Testis (tissue), 3 donors: ENCODE measurements around the gene PCLO. TPM values are rescaled to one million over a fixed set of nuclear protein-coding genes. Genes with fewer than 3 reads are reported as not detected.
"Not testable (repeated sequence)": the region's sequence is repeated elsewhere in the genome, so short reads cannot be mapped to it uniquely, and the experiment has no call there.

Experiments used
- DNase-seq: peaks from one replicate; pipeline ENCODE4 v3.0.0-alpha.2; 2019
- H3K27ac ChIP-seq, 2 donors: fragments of 200-600 bp; sonication (generic); one replicate each; pipeline ENCODE4 v1.5.1; 2019
- H3K27me3 ChIP-seq: fragments of 200-600 bp; sonication (generic); one replicate; pipeline ENCODE4 v1.5.1; 2019
- H3K36me3 ChIP-seq: fragments of 200-600 bp; sonication (generic); one replicate; pipeline ENCODE4 v1.5.1; 2017; ENCODE audit warnings: low read depth; ENCODE audit errors: missing control alignments
- H3K4me1 ChIP-seq: fragments of 200-600 bp; sonication (generic); one replicate; pipeline ENCODE4 v1.5.1; 2019
- H3K4me3 ChIP-seq, 2 donors: fragments of 200-600 bp; sonication (generic); one replicate each; pipeline ENCODE4 v1.5.1; 2017 to 2019
- H3K9me3 ChIP-seq: fragments of 200-600 bp; sonication (generic); one replicate; pipeline ENCODE4 v1.5.1; 2017
- CTCF ChIP-seq, 3 experiments: fragments of 450-650 bp in 2 of 3; fragments of 200-600 bp in 1 of 3; sonication (generic) in 1 of 3; IDR thresholded peaks; one replicate each; pipeline ENCODE4 v1.5.1; 2016 to 2019; ENCODE audit warnings: antibody characterized with exemption in 3 of 3, mild to moderate bottlenecking in 2 of 3, moderate library complexity in 1 of 3
- POLR2A ChIP-seq: fragments of 450-650 bp; IDR thresholded peaks from one replicate; pipeline ENCODE4 v1.6.1; 2017; ENCODE audit warnings: antibody characterized with exemption, mild to moderate bottlenecking, moderate library complexity
- WGBS, 2 donors: methylation state at CpG; one replicate each; pipeline ENCODE4 v1.1.5; 2018; 5-methylcytosine and 5-hydroxymethylcytosine counted together
- intact Hi-C: fragments of 100-400 bp; cut with DNase I; formaldehyde crosslinking; loops from one replicate; pipeline ENCODE4 v1.15.1; 2023; ENCODE audit warnings: low total_unique reads
- polyA plus RNA-seq: library from polyadenylated mRNA; stranded (reverse); fragments of 350-450 nt; fragmentation: Illumina TruSeq; extraction: RNeasy Lipid Tissue Mini Kit (QIAGEN cat#74804); gene quantifications from one replicate; pipeline ENCODE4 v1.2.3, GENCODE V29; 2014; ENCODE audit warnings: low read depth, low replicate concordance; ENCODE audit not compliant: insufficient read depth
- total RNA-seq, 2 donors: library from RNA; depleted of rRNA; stranded (reverse); fragments of >200 nt; gene quantifications; one replicate each; pipeline ENCODE4 v1.2.3, GENCODE V29; 2016

PCLO gene
- total and polyA plus RNA-seq, 3 donors from 2014 or later, result 6.4 to 29.4 (median 20.4) TPM

DNA sequence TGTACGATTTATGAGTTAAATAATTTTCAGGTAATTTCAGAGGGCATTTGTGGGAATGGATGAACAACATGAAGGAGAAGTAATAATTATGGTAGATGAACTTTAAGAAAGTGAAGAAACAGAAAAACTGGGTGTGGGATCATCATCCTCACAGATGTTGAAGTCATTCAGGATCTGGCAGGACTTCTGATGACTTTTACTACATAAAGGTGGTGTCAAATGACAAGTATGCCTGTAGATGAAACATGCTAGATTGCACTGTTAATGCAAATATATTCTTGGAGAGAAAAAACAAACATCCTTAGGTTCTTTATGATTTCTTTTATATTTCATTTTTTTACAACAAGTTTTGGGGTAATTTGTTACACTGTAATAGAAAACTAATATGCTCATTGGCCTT, 230.2 kb downstream of the PCLO start:
- DNase-seq, result no peak
- TF ChIP-seq POLR2A (no peak), CTCF (IDR thresholded peaks at IDR 0.05) (no peak)
- Histone ChIP-seq H3K9me3 (no peaks in the 10 kb centered on the region), H3K36me3 (no peaks in the 10 kb centered on the region), H3K27ac (no peak overlapping the region), H3K4me3 (no peak overlapping the region), H3K4me1 (no peaks in the 10 kb centered on the region), H3K27me3 (no peaks in the 10 kb centered on the region)
- 92 to 95% methylated on average over 1 of the region's 1 CpG for WGBS, 2 donors
- intact Hi-C loops, result no loop called here

DNA sequence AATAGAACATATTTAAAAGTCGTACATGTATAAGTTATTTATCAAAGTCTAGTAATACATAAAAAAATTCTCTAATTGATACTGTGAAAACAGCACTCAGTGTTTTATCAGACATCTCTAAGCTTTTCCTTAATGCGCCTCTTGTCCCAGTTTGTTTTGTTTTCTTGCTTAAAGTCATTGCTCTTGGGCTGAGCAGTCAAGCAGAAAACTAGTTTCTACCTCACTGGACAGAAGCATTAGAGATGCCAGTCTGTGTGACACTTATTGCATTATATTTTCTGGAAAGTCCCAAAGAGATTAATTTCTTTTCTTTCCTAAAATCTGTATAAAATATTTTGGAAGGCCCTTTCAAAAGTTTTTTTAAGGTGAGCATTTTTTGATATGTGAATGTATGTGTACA, 236.2 kb downstream of the PCLO start:
- H3K9me3 ChIP-seq, result no peaks in the 10 kb centered on the region
- H3K4me3 ChIP-seq, result no peak overlapping the region
- WGBS, 2 donors, result 83 to 98% methylated on average over 2 of the region's 2 CpGs
- intact Hi-C loops, result no loop called here
- no peaks in the 10 kb centered on the region for H3K4me1 ChIP-seq
- no peaks in the 10 kb centered on the region for H3K27me3 ChIP-seq
- TF ChIP-seq POLR2A, result no peak
- no peak overlapping the region for H3K27ac ChIP-seq
- DNase-seq, result no peak
- H3K36me3 ChIP-seq, result no peaks in the 10 kb centered on the region

- Histone ChIP-seq H3K9me3 (no peaks in the 10 kb centered on the region), H3K36me3 (no peaks in the 10 kb centered on the region), H3K27me3 (no peaks in the 10 kb centered on the region), H3K27ac (no peak overlapping the region), H3K4me1 (no peaks in the 10 kb centered on the region), H3K4me3 (no peak overlapping the region)
- intact Hi-C loops, result no loop called here
- DNase-seq, result no peak
- TF ChIP-seq POLR2A (no peak), CTCF (IDR thresholded peaks at IDR 0.05) (no peak)
Measured at GRCh38 chr7:82925331-82925730, 237.4 kb downstream of the PCLO start.

DNA sequence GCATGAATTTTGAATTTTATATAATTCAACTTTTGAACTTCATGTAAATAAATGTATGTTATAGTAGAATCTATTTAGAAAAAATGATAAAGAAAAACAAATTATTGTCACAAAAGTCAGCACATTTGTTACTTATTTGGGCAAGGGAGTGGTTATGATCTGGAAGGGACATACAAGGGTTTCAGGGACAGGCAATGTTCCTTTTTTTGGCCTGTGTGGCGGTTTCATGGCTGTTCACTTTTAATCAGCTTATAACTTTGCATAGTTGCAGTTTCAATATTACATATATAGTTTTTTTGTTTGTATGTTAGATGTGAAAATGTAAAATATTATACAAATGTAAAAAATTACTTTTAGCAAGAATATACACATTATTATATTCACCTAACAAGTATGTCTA, 256.2 kb downstream of the PCLO start:
- intact Hi-C loops, result no loop called here
- no peak for TF ChIP-seq CTCF (IDR thresholded peaks at IDR 0.05)
- no peaks in the 10 kb centered on the region for H3K27me3 ChIP-seq
- no peaks in the 10 kb centered on the region for H3K4me1 ChIP-seq
- H3K9me3 ChIP-seq, result no peaks in the 10 kb centered on the region
- no peak overlapping the region for H3K4me3 ChIP-seq
- H3K27ac ChIP-seq, result no peak overlapping the region
- 88 to 93% methylated on average over 1 of the region's 1 CpG for WGBS, 2 donors
- no peak for DNase-seq
- no peaks in the 10 kb centered on the region for H3K36me3 ChIP-seq

GRCh38 chr7:82904871-82905270, 257.8 kb downstream of the PCLO start:
- H3K27ac ChIP-seq, result no peak overlapping the region
- intact Hi-C loops, result no loop called here
- 85 to 91% methylated on average over 3 of the region's 3 CpGs for WGBS, 2 donors

GRCh38 chr7:82901098-82901497, 261.6 kb downstream of the PCLO start:
- 82 to 93% methylated on average over 2 of the region's 2 CpGs for WGBS, 2 donors
- H3K9me3 ChIP-seq, H3K27me3 ChIP-seq, H3K27ac ChIP-seq, H3K4me1 ChIP-seq, H3K36me3 ChIP-seq, intact Hi-C loops, H3K4me3 ChIP-seq, DNase-seq: not testable (repeated sequence)

More at GRCh38 chr7:82904871-82905270, 257.8 kb downstream of the PCLO start:
- Histone ChIP-seq H3K4me1 (no peaks in the 10 kb centered on the region), H3K27me3 (no peaks in the 10 kb centered on the region), H3K4me3 (no peak overlapping the region), H3K9me3 (no peaks in the 10 kb centered on the region), H3K36me3 (no peaks in the 10 kb centered on the region)
- TF ChIP-seq CTCF (IDR thresholded peaks at IDR 0.05) (no peak), POLR2A (no peak)
- DNase-seq, result no peak
